ENCODE measurements around the gene RBM6. TPM values are rescaled to one million over a fixed set of nuclear protein-coding genes. Genes with fewer than 3 reads are reported as not detected.
"Not testable (repeated sequence)": the region's sequence is repeated elsewhere in the genome, so short reads cannot be mapped to it uniquely, and the experiment has no call there.

RBM6 gene, protein sequence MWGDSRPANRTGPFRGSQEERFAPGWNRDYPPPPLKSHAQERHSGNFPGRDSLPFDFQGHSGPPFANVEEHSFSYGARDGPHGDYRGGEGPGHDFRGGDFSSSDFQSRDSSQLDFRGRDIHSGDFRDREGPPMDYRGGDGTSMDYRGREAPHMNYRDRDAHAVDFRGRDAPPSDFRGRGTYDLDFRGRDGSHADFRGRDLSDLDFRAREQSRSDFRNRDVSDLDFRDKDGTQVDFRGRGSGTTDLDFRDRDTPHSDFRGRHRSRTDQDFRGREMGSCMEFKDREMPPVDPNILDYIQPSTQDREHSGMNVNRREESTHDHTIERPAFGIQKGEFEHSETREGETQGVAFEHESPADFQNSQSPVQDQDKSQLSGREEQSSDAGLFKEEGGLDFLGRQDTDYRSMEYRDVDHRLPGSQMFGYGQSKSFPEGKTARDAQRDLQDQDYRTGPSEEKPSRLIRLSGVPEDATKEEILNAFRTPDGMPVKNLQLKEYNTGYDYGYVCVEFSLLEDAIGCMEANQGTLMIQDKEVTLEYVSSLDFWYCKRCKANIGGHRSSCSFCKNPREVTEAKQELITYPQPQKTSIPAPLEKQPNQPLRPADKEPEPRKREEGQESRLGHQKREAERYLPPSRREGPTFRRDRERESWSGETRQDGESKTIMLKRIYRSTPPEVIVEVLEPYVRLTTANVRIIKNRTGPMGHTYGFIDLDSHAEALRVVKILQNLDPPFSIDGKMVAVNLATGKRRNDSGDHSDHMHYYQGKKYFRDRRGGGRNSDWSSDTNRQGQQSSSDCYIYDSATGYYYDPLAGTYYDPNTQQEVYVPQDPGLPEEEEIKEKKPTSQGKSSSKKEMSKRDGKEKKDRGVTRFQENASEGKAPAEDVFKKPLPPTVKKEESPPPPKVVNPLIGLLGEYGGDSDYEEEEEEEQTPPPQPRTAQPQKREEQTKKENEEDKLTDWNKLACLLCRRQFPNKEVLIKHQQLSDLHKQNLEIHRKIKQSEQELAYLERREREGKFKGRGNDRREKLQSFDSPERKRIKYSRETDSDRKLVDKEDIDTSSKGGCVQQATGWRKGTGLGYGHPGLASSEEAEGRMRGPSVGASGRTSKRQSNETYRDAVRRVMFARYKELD
- polyA plus RNA-seq (2012; ENCODE audit: insufficient read depth, insufficient read length): 55.3 TPM

DNA sequence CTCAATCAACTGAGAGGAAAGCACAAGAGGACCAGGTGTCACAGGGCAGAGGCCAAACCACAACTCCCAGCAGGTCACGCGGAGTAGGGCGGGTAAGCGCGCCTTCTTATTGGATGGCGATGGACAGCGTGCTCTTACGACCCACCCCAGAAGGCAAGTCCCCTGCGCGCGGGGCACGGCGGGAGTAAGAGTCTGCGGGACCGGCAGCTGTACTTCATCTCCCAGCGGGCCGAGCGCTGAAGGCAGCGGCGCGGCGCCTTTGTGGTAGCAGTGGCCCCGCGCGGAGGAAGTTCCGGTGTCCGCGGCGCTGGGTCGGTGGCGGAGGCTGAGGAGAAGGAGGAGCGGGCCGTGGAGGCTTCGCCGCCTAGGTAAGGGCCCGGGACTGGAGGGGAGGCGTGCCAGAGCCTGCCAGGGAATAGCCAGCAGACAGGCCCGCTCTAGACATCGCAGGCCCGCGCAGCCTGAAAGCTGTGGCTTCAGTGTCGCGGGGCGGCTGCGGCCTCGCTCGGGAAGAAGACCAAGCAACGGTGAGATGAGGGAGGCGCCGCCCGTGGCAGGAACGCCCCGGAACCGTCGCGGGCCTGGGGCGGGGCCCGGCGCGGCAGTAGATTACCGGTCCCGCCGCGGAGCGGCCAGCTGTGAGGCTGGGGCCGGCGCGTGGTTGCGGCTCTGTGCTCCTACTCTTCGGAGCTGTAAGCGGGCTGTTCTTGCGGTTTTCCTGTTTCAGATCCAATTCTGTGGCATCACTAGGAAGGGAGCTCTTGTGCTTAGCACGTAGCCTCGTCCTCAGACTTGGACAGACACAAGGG lies at the start of gene RBM6:
Gene RBM6 (plus strand): TSS at position 293 of the 809 bp plus-strand sequence. CDS start 22,492 bp downstream, outside the sequence.
- DNase-seq (ENCODE audit: low read depth, low spot score): peak; percentile 99
- peak within 1 kb of the TSS; percentile 95 for H3K4me3 ChIP-seq (ENCODE audit: low read length)

DNA sequence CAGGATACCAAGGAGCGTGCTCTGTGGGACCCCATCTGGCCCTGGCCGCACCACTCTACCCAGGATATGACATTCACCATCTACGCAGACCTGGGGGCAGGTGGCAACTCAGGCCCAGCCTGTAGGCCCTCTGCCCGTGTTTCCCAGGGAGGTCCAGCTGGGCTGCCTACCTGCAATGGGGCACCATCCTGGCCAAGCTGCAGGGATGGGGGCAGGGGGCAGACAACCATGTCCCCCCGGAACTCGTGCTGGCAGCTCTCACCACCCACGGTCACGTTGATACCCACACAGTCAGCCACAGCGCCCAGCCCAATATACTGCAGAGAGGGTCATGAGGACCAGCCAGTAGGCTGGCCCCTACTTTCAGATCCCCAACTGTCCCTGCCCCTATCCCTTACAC lies 44.2 kb upstream of the RBM6 start:
- no peak for DNase-seq (ENCODE audit: low read depth, low spot score)
- H3K4me3 ChIP-seq (ENCODE audit: low read length): no peak overlapping the region

DNA sequence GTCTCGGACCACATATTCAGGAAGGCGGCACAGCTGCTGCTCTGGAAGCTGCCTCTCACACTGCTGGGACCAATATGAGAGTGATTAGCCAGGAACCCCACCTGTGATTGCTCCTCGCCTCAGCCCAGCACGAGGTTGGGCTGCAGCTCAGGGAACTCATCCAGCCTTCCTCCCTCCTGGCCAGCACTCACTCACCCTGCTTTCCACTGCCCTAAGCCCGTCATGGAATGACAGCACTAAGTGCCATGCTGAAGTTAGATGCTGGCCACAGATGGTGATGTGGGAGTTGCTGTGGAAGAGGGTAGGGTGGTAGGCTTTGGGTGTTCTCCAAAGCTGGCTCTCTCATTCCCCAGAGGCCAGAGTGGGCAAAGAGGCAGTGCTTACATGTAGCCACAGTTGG lies 43.6 kb upstream of the RBM6 start:
- no peak for DNase-seq (ENCODE audit: low read depth, low spot score)
- no peak overlapping the region for H3K4me3 ChIP-seq (ENCODE audit: low read length)

DNA sequence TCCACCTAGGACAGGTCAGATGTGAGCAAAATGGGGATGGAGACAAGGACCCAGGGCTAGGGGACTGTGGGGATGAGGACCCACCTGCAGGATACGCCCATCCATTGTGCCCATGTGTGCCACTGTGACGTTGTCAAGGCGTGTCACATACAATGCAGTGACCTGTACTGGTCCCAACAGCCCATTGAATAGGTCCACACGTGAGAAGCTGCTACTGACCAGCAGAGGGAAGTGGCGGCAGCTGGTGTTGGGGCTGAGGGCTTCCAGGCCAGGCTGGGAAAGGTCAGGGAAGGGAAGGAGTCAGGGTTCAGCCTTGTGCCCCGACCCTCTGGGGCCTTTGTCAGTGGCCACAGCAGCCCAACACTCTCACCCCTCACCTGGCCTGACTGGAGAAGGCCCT lies 41.0 kb upstream of the RBM6 start:
- DNase-seq (ENCODE audit: low read depth, low spot score): no peak
- H3K4me3 ChIP-seq (ENCODE audit: low read length): no peak overlapping the region

DNA sequence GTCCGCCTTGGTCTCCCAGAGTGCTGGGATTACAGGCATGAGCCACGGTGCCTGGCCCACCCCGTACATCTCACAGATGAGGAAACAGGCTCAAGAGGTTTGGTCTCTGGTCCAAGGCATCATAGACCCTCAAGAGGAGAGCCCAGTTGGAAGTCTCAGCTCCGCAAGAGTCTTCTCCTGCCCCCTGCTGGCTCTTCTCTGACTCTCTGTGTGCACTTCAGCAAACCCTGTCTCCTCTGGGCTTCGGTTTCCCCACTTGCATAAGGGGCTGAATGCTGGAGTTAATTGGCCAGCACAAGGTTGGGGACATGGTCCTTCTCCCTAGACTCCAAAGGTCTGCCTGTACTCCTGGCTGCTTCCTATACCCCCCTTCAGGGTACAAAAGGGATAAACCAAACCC lies 40.1 kb upstream of the RBM6 start:
- no peak for DNase-seq (ENCODE audit: low read depth, low spot score)
- no peak overlapping the region for H3K4me3 ChIP-seq (ENCODE audit: low read length)

DNA sequence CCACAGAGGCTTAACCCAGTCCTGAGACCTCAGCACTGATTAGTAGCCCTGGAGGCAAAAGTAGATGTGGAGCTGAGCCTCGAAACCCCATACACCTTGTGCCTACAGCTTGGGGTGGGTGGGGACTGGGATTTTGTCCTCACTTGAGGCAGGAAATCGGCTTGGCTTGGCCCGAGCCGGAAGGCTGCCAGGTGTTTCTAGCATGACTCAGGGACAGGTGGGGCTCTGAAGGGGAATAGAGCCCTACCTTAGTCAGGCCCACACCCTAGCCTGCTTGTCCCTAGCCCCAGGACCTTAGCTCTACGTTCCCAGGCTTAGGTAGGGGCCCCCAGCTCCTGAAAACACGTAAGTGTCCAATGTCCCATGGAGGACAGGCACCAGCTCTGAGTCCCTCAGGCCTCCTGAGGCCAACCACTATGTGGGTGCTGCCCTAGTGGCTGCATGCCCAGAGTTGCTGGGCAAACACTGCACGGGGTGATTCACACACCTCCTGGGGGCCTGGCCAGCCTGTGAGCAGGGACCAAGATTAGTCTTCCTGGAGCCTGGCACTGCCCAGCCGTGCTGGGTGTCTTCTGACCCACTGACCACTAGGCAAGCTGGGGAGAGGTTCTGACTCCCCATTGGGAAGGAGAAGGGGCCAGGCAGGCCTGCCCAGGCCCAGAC lies 39.3 kb upstream of the RBM6 start:
- no peak for DNase-seq (ENCODE audit: low read depth, low spot score)
- no peak overlapping the region for H3K4me3 ChIP-seq (ENCODE audit: low read length)

DNA sequence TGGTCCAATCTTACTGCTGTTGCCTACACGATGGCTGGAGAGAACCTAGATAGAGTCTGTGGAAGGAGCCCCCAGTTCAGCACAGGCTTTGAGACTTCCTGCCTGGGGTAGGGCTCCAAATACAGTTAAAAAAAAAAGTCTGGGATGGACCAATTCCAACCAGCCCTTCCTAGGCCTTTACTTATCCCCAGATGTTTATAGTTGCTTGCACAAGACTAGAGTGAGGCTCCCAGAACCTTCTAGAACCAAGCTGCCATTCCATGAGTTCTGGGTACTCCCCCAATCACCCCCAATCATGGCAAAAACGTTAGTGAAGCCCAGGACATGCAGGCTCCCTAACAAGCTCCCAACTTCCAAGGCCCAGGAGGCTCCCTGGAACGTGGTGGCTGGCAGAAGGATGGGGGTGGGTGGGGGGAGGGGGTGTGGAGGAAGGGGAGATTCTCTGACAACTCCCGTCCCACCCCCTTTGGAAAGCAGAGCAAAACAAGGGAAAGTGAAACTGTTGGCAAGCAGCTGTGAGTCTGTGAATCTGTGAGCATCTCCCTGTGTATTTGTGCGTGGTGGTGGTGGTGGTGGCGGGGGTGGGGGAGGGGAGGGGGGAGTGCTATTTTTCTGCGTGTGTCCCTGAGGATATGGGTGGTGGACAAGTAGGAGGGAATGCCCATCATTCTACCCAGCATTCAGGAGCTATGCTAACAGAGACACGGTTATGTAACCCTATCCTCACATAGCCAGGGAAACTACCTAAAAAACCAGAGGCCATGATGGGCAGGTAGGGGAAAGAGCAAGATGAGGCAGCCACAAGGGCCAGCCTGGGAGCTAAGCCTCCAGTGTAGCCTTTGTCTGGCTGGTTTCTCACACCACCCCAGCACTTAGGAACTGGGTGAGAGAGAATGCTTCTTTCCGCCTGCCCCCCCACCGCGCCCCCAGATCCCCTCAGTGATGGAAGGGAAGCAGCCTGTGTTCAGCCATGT lies 38.3 kb upstream of the RBM6 start:
- H3K4me3 ChIP-seq (ENCODE audit: low read length): no peak overlapping the region
- peak; percentile 16 for DNase-seq (ENCODE audit: low read depth, low spot score)

DNA sequence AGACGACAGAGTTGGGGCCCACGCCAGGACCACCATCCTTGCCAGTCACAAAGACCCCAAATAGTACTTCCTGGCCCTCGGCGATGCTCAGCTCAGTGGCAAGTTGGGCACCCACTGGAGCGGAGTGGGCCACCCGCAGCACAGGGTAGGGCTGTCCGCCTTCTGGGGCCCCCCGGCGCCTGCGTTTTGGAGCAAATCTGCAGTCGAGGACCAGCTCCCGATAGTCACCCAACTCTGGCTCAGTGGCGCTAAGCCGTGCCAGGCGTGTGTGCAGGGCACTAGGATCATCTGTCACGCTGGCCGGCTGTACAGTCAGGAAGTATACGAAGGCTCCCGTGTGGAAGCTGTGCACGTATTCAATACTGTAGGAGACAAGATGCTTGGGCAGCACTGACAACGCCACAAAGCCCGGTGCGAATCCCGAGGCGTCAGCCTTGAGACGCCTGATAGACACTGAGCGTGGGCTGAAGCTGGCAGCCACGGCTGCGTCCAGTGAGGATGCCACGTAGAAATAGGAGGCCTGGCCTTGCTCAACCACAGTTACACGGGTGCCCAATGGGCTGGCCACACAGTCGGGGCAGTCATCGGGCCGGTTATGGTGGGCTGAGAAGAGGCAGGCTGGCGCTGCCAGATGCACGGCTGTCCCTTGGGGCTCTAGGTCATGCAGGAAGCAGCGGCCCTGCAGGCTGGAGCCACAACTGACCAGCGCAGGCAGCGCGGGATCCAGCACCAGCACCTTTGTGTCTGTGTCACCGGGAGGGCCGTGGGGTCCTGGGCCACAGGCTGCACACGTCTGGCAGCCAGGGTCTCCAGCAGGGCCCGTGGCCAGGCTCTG lies 37.2 kb upstream of the RBM6 start:
- H3K4me3 ChIP-seq (ENCODE audit: low read length): no peak overlapping the region

DNA sequence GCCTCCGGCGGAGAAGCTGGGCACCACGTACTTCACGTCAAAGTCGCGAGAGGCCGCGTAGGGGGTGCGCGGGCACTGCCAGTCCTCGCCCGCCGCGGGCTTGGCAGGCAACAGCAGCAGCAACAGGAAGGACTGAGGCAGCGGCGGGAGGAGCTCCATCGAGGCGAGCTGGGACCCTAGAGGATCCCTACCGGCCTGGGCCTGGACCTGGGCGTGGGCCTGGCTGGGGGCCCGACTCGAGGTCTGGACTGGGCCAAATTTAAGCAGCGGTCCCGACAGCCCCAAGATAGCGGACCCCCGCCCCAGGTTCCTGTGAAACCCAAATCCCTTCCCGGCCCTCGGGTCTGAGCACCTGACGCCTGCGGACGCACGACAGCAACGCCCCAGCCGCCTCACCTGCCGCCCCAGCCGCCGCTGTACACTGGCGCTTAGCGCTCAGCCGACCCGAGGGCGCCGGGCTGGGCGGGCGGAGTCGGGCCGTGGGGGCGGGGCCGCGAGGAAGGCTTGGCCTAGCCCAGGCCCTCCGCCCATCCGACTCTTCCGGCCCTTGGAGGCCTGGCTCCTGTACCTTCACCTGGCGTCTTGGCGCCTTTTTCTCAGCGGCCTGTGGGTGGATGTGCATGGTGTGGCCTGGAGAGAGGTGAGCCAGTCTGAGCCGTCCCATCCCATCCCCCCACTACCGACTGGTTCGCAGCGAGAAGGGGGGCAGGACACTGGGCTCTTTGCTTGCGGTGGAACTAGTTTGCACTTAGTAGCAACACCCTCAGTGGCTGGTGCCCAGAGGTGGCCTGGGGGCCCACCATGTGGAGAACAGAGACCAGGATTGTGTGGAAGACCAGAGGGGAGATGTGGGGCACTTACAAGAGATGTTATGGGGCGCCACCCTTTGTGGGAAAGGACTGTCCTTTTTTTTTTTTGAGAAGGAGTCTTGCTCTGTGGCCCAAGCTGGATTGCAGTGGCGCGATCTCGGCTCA lies 36.2 kb upstream of the RBM6 start, which contains the start of gene MST1R:
Gene MST1R (minus strand): TSS at position 423 of the 974 bp plus-strand sequence. CDS start 264 bp downstream, at position 159.
- no peak within 1 kb of the TSS for H3K4me3 ChIP-seq (ENCODE audit: low read length)
- DNase-seq (ENCODE audit: low read depth, low spot score): no peak

More for the DNA sequence above, 37.2 kb upstream of the RBM6 start:
- no peak for DNase-seq (ENCODE audit: low read depth, low spot score)

DNA sequence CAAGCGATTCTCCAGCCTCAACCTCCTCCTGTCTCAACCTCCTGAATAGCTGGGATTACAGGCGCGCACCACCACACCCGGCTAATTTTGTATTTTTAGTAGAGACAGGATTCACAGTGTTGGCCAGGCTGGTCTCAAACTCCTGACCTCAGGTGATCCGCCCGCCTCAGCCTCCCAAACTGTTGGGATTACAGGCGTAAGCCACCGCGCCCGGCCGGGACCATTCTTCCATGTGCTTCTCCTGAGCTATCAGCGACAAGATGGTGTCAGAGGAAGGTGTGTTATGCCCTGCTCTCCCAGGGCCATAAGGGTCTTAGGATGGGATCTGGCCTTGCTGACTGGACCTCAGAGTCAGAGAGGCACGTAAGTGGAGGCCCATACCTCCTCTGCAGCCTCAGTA lies 35.5 kb upstream of the RBM6 start:
- not testable (repeated sequence) for H3K4me3 ChIP-seq (ENCODE audit: low read length); DNase-seq (ENCODE audit: low read depth, low spot score)

DNA sequence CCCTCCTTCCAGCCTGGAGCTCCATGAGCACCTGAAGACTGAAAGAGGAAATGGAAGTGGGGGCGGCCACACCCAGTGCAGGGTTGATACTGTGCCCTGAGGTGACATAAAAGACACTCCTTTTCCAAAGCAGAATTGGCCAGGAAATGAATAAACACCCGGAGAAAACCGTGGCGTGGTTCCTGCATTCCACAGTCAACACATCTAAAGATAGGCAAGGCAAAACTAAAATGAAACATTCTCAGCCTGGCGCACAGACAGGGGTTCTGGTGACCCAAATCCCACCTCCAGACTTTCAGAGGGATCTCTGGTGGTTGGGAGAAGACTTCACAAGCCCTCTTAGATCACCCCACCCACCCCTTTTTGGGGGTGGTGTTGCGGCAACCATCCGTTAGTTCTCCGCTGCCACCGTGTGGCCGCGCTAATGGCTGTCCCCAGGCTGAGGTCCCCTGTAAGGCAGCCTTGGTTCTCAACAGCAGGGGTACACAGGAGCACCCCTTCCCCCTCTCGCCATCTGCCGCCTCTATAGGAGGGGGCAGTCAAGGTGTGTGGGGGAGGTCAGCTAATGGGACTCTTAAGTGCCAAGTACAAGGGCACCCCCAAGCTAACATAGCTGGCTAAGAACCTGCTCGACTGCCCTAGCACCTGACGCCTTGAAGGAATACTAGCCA lies 33.7 kb upstream of the RBM6 start:
- peak; percentile 52 for DNase-seq (ENCODE audit: low read depth, low spot score)
- peak overlapping the region; percentile 15; the same call in 1 of the 2 replicates for H3K4me3 ChIP-seq (ENCODE audit: low read length)

DNA sequence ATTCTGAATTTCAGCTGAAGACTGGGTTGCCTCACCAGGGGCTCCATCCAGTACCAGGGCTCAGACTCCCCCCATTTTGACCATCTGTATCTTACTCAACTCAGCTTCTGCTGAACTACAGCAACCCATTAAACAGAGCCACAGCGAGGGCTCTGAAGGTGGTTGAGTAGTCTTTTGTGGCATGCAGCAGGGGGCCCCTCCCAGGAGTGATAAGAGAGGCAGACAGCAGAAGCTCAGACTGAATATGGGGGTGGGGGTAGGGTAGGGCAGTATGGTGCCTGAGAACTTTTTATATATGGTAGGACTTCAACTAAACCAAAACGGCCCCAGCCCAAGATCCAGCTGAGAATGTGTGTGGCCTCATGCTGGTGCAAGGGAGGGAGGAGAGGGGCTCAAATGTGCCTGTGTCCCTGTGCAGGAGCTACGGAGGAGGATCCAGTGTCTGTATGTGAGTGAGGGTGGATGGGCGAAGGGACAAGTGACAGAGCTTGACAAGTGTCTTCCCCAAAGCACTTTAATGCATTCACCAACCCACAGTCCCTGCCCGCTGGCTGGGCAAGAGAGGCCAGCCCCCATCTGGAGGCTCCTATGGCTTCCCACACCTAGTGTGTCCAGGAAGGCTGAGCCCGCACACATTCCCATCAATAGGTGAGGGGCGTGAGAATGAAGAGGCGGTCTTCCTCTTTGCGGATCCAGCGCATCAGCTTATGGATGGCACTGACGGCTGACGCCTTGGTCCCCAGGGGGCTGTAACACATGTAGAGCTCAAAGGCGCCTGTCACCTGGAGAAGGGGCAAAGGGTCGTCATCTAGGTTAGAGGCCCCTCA lies 31.4 kb upstream of the RBM6 start:
- H3K4me3 ChIP-seq (ENCODE audit: low read length): no peak overlapping the region
- no peak for DNase-seq (ENCODE audit: low read depth, low spot score)

DNA sequence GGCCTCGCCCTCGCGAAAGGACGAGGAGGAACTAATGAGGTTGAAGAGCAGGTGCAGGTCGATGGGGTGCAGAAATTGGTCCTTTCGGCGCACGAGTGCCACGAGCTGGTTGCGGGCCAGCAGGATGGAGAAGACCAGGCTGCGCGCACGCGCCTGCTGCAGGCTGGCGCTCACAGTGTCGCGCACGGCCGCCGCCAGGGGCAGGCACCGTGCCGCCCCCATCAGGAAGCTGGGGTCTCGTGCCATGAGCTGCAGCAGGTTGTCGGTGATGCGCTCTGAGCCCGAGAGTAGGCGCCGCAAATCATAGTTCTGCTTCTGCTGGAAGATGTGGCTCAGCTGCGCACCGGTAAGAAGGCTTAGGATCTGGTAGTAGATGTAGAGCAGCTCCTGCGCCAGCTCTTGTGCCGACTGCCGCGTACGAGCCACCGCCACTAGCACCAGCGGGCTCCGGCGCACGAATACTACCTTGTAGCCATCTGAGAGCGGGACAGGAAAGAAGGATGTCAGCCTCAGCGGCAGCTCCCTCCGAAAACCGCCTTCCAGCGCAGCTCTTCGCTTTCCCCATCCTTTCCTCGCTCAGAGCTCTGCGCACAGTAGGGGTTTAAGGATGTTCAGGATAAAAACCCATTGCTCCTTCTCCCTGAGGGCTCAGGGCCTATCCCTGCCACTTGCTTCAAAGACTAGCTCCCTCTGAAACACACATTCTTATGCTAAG lies 29.4 kb upstream of the RBM6 start:
- no peak for DNase-seq (ENCODE audit: low read depth, low spot score)
- no peak overlapping the region for H3K4me3 ChIP-seq (ENCODE audit: low read length)

Measured in Jurkat, Clone E6-1 (cell line).